VCaP (cell line): Measurements from ENCODE around the gene MPP4.

Source experiments
- H3K27ac ChIP-seq: fragments of 450-650 bp; 2 replicates; pipeline ENCODE4 v1.5.1; 2017
- CTCF ChIP-seq: fragments of 450-650 bp; conservative IDR thresholded peaks from 2 replicates; pipeline ENCODE4 v1.5.1; 2017; ENCODE audit warnings: mild to moderate bottlenecking, moderate library complexity

MPP4 gene

GRCh38 chr2:201600906-201601305 is 97.5 kb downstream of the MPP4 start:
- H3K27ac ChIP-seq: no peak overlapping the region
- no peak for TF ChIP-seq CTCF

- TF ChIP-seq CTCF: no peak
- no peak overlapping the region for H3K27ac ChIP-seq
Measured at GRCh38 chr2:201597397-201597796, 101.0 kb downstream of the MPP4 start.
